WTC11 (cell line): ENCODE results near the gene PRXL2B.

Source experiments
- ETV6 ChIP-seq: sonication (generic); formaldehyde crosslinking; IDR thresholded peaks from 2 replicates; pipeline ENCODE4 v1.8.1; 2022; ENCODE audit warnings: mild to moderate bottlenecking, missing genetic modification reagents
- JUN ChIP-seq: sonication (generic); formaldehyde crosslinking; IDR thresholded peaks from 2 replicates; pipeline ENCODE4 v1.8.0; 2023; ENCODE audit warnings: mild to moderate bottlenecking, missing genetic modification reagents
- USF2 ChIP-seq: sonication (generic); formaldehyde crosslinking; IDR thresholded peaks from 2 replicates; pipeline ENCODE4 v1.8.1; 2023; ENCODE audit warnings: mild to moderate bottlenecking, missing genetic modification reagents, moderate library complexity
- ZNF121 ChIP-seq: sonication (generic); formaldehyde crosslinking; IDR thresholded peaks from 2 replicates; pipeline ENCODE4 v1.8.0; 2023; ENCODE audit warnings: missing genetic modification reagents

- TF ChIP-seq ZNF121, result no peak
- no peak for TF ChIP-seq JUN (CRISPR knock-in tag)
- TF ChIP-seq USF2, result no peak
- TF ChIP-seq ETV6 (CRISPR knock-in tag), result no peak
Measured at GRCh38 chr1:2587860-2588571, 1.4 kb downstream of the PRXL2B start.
